ENCODE data around the gene ABLIM2.

GRCh38 chr4:7922466-7922865 is 236.1 kb downstream of the ABLIM2 start:
- TF ChIP-seq CTCF (IDR thresholded peaks at IDR 0.05) (no peak), POLR2A (IDR thresholded peaks at IDR 0.05) (no peak)
